T-helper 1 cell treated with Interleukin-12 subunit alpha and Interleukin-12 subunit beta and Interleukin-4 antibody, amounts not matched to agents 30 μg/mL and 1 μg/mL, for 36 hours (primary cell): ENCODE data around the gene CFAP100.

Experiments used
- H3K27ac Mint-ChIP-seq: one replicate; pipeline ENCODE4 v1.8.0; 2021; ENCODE audit warnings: mild to moderate bottlenecking, mixed read lengths
- H3K27me3 Mint-ChIP-seq: one replicate; pipeline ENCODE4 v1.8.0; 2021; ENCODE audit warnings: low read depth, mixed read lengths
- H3K36me3 Mint-ChIP-seq: one replicate; pipeline ENCODE4 v1.8.0; 2021; ENCODE audit warnings: low read depth, mixed read lengths
- H3K4me1 Mint-ChIP-seq: one replicate; pipeline ENCODE4 v1.8.0; 2021; ENCODE audit warnings: low read depth, mixed read lengths
- H3K4me3 Mint-ChIP-seq: one replicate; pipeline ENCODE4 v1.8.0; 2021; ENCODE audit warnings: mild to moderate bottlenecking, moderate library complexity, mixed read lengths
- H3K9me3 Mint-ChIP-seq: one replicate; pipeline ENCODE4 v1.8.0; 2021; ENCODE audit warnings: mixed read lengths

The CFAP100 gene

GRCh38 chr3:126432361-126433104, 37.8 kb downstream of the CFAP100 start:
- no peaks in the 10 kb centered on the region for H3K4me1 Mint-ChIP-seq

GRCh38 chr3:126433105-126433430, 38.4 kb downstream of the CFAP100 start:
- H3K4me1 Mint-ChIP-seq = no peaks in the 10 kb centered on the region

More at GRCh38 chr3:126432361-126433104, 37.8 kb downstream of the CFAP100 start:
- Mint-ChIP-seq H3K27me3 (no peaks in the 10 kb centered on the region), H3K9me3 (no peaks in the 10 kb centered on the region), H3K36me3 (peaks cover 7% of the 10 kb centered on the region), H3K4me3 (no peak overlapping the region), H3K27ac (no peak overlapping the region)

GRCh38 chr3:126433496-126434263, 39.0 kb downstream of the CFAP100 start:
- no peaks in the 10 kb centered on the region for H3K27me3 Mint-ChIP-seq
- no peaks in the 10 kb centered on the region for H3K4me1 Mint-ChIP-seq
- no peak overlapping the region for H3K27ac Mint-ChIP-seq
- no peaks in the 10 kb centered on the region for H3K9me3 Mint-ChIP-seq
- H3K36me3 Mint-ChIP-seq = peaks cover 7% of the 10 kb centered on the region
- H3K4me3 Mint-ChIP-seq = no peak overlapping the region

More at GRCh38 chr3:126433105-126433430, 38.4 kb downstream of the CFAP100 start:
- Mint-ChIP-seq H3K9me3 (no peaks in the 10 kb centered on the region), H3K36me3 (peaks cover 7% of the 10 kb centered on the region), H3K27me3 (no peaks in the 10 kb centered on the region), H3K27ac (no peak overlapping the region), H3K4me3 (no peak overlapping the region)

- H3K9me3 Mint-ChIP-seq = no peaks in the 10 kb centered on the region
- no peak overlapping the region for H3K4me3 Mint-ChIP-seq
- H3K27ac Mint-ChIP-seq = no peak overlapping the region
- no peaks in the 10 kb centered on the region for H3K27me3 Mint-ChIP-seq
- peaks cover 7% of the 10 kb centered on the region for H3K36me3 Mint-ChIP-seq
- no peaks in the 10 kb centered on the region for H3K4me1 Mint-ChIP-seq
Measured at GRCh38 chr3:126434264-126434590, 39.5 kb downstream of the CFAP100 start.

GRCh38 chr3:126434931-126435411, 40.3 kb downstream of the CFAP100 start:
- Mint-ChIP-seq H3K36me3 (peaks cover 7% of the 10 kb centered on the region), H3K4me3 (no peak overlapping the region), H3K4me1 (no peaks in the 10 kb centered on the region), H3K27me3 (no peaks in the 10 kb centered on the region), H3K9me3 (no peaks in the 10 kb centered on the region), H3K27ac (no peak overlapping the region)

GRCh38 chr3:126435456-126436315, 41.0 kb downstream of the CFAP100 start:
- Mint-ChIP-seq H3K9me3 (no peaks in the 10 kb centered on the region), H3K4me3 (no peak overlapping the region), H3K36me3 (peaks cover 7% of the 10 kb centered on the region), H3K4me1 (no peaks in the 10 kb centered on the region), H3K27me3 (no peaks in the 10 kb centered on the region), H3K27ac (no peak overlapping the region)

GRCh38 chr3:126436826-126437717, 42.4 kb downstream of the CFAP100 start:
- Mint-ChIP-seq H3K9me3 (no peaks in the 10 kb centered on the region), H3K4me1 (no peaks in the 10 kb centered on the region), H3K27ac (no peak overlapping the region), H3K4me3 (no peak overlapping the region), H3K36me3 (peaks cover 7% of the 10 kb centered on the region), H3K27me3 (no peaks in the 10 kb centered on the region)

- no peaks in the 10 kb centered on the region for H3K9me3 Mint-ChIP-seq
- H3K4me3 Mint-ChIP-seq = no peak overlapping the region
- H3K27ac Mint-ChIP-seq = no peak overlapping the region
- H3K4me1 Mint-ChIP-seq = no peaks in the 10 kb centered on the region
- peaks cover 7% of the 10 kb centered on the region for H3K36me3 Mint-ChIP-seq
- no peaks in the 10 kb centered on the region for H3K27me3 Mint-ChIP-seq
Measured at GRCh38 chr3:126438186-126438585, 43.5 kb downstream of the CFAP100 start.

GRCh38 chr3:126438746-126439145, 44.0 kb downstream of the CFAP100 start:
- H3K27me3 Mint-ChIP-seq = no peaks in the 10 kb centered on the region
- H3K4me1 Mint-ChIP-seq = no peaks in the 10 kb centered on the region
- peaks cover 7% of the 10 kb centered on the region for H3K36me3 Mint-ChIP-seq
- no peak overlapping the region for H3K4me3 Mint-ChIP-seq
- H3K27ac Mint-ChIP-seq = no peak overlapping the region
- no peaks in the 10 kb centered on the region for H3K9me3 Mint-ChIP-seq

- H3K27me3 Mint-ChIP-seq = no peaks in the 10 kb centered on the region
- no peaks in the 10 kb centered on the region for H3K9me3 Mint-ChIP-seq
- H3K4me1 Mint-ChIP-seq = no peaks in the 10 kb centered on the region
- peaks cover 7% of the 10 kb centered on the region for H3K36me3 Mint-ChIP-seq
- no peak overlapping the region for H3K27ac Mint-ChIP-seq
- no peak overlapping the region for H3K4me3 Mint-ChIP-seq
Measured at GRCh38 chr3:126439346-126439967, 44.7 kb downstream of the CFAP100 start.

- no peaks in the 10 kb centered on the region for H3K4me1 Mint-ChIP-seq
- H3K27me3 Mint-ChIP-seq = no peaks in the 10 kb centered on the region
- no peaks in the 10 kb centered on the region for H3K9me3 Mint-ChIP-seq
- no peak overlapping the region for H3K4me3 Mint-ChIP-seq
- H3K36me3 Mint-ChIP-seq = peaks cover 7% of the 10 kb centered on the region
- no peak overlapping the region for H3K27ac Mint-ChIP-seq
Measured at GRCh38 chr3:126439968-126440708, 45.4 kb downstream of the CFAP100 start.

GRCh38 chr3:126440709-126440995, 45.9 kb downstream of the CFAP100 start:
- Mint-ChIP-seq H3K4me3 (no peak overlapping the region), H3K27ac (no peak overlapping the region), H3K4me1 (no peaks in the 10 kb centered on the region), H3K36me3 (peaks cover 7% of the 10 kb centered on the region), H3K9me3 (no peaks in the 10 kb centered on the region), H3K27me3 (no peaks in the 10 kb centered on the region)

- H3K36me3 Mint-ChIP-seq = peaks cover 7% of the 10 kb centered on the region
- H3K4me1 Mint-ChIP-seq = no peaks in the 10 kb centered on the region
- no peaks in the 10 kb centered on the region for H3K9me3 Mint-ChIP-seq
- no peak overlapping the region for H3K4me3 Mint-ChIP-seq
- no peak overlapping the region for H3K27ac Mint-ChIP-seq
- no peaks in the 10 kb centered on the region for H3K27me3 Mint-ChIP-seq
Measured at GRCh38 chr3:126441256-126441880, 46.7 kb downstream of the CFAP100 start.
